Measurements from ENCODE around the gene LIN54.
"Not testable (repeated sequence)": the region's sequence is repeated elsewhere in the genome, so short reads cannot be mapped to it uniquely, and the experiment has no call there.

LIN54 gene

GRCh38 chr4:82951196-82951595, 59.4 kb downstream of the LIN54 start:
- DNase-seq = no peak

- DNase-seq = no peak
These were observed 61.9 kb downstream of the LIN54 start for GRCh38 chr4:82948647-82949204.

GRCh38 chr4:82947498-82947897, 63.1 kb downstream of the LIN54 start:
- DNase-seq = no peak

GRCh38 chr4:82939414-82939813, 71.2 kb downstream of the LIN54 start:
- no peak for DNase-seq

- DNase-seq = no peak
These were observed 76.2 kb downstream of the LIN54 start for GRCh38 chr4:82934441-82934840.

GRCh38 chr4:82930848-82931755, 79.5 kb downstream of the LIN54 start:
- no peak for DNase-seq

- no peak for DNase-seq
These were observed 88.8 kb downstream of the LIN54 start for GRCh38 chr4:82921795-82922194.

GRCh38 chr4:82919386-82919785, 91.2 kb downstream of the LIN54 start:
- no peak for DNase-seq

- DNase-seq = peak in 9 of 56 donors; percentile 1 to 29 (median 3)
These were observed 92.5 kb downstream of the LIN54 start for GRCh38 chr4:82918091-82918490.

GRCh38 chr4:82913968-82914367, 96.7 kb downstream of the LIN54 start:
- DNase-seq = not testable (repeated sequence)

- DNase-seq = no peak
These were observed 97.3 kb downstream of the LIN54 start for GRCh38 chr4:82913305-82913704.

- no peak for DNase-seq
These were observed 101.3 kb downstream of the LIN54 start for GRCh38 chr4:82909326-82909725.

- DNase-seq = no peak
These were observed 104.2 kb downstream of the LIN54 start for GRCh38 chr4:82906469-82906868.

- DNase-seq = no peak
These were observed 105.4 kb downstream of the LIN54 start for GRCh38 chr4:82905205-82905604.

- DNase-seq = no peak
These were observed 106.9 kb downstream of the LIN54 start for GRCh38 chr4:82903737-82904136.

- no peak for DNase-seq
These were observed 109.4 kb downstream of the LIN54 start for GRCh38 chr4:82901183-82901718.

GRCh38 chr4:82900411-82901182, 110.0 kb downstream of the LIN54 start, which contains the start of gene THAP9:
TSS of gene THAP9 (plus strand) at chr4:82900735. CDS start at chr4:82900803, 68 bp downstream.
- DNase-seq = peak; percentile 85 to 99 (median 98)

GRCh38 chr4:82900066-82900410, 110.6 kb downstream of the LIN54 start:
- DNase-seq = no peak

GRCh38 chr4:82899374-82900065, 111.1 kb downstream of the LIN54 start:
- no peak for DNase-seq

- no peak for DNase-seq
These were observed 112.0 kb downstream of the LIN54 start for GRCh38 chr4:82898322-82899243.

Measured in nucleus accumbens (tissue), 56 donors.